GM19025 (cell line): ENCODE results near the gene AK4.

ENCODE experiments used
- ATAC-seq: cut with Tn5 transposase; IDR thresholded peaks from one replicate; pipeline ENCODE4 v1.9.1; 2021; ENCODE audit warnings: mild to moderate bottlenecking, low read depth, moderate library complexity; ENCODE audit not compliant: unreplicated experiment

Gene AK4

GRCh38 chr1:65175171-65176055 is 27.4 kb downstream of the AK4 start:
- no peak for ATAC-seq

GRCh38 chr1:65176056-65176450 is 28.1 kb downstream of the AK4 start:
- no peak for ATAC-seq

GRCh38 chr1:65176591-65176990 is 28.6 kb downstream of the AK4 start:
- ATAC-seq = no peak

- ATAC-seq = no peak
These were observed 29.5 kb downstream of the AK4 start for GRCh38 chr1:65177457-65177856.

- no peak for ATAC-seq
These were observed 30.2 kb downstream of the AK4 start for GRCh38 chr1:65178235-65178634.

DNA sequence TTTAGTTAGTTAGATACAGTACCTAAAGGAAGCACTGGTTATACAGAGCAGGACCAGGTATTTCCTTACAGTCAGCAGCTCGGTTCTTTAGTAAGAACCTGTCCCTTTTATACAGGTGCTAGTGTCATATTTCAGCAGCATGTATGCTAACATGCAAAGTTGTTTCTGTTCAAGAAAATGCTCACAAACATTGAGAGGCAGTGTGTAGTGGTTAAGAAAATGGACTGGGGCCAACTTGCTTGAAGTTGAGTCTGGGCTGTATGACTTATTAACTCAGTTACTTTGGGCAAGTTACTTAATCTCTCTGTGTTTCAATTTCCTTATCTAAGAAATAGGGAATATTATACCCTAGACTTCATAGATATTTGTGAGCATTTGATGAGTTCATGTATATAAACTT is 31.1 kb downstream of the AK4 start:
- ATAC-seq = no peak

- ATAC-seq = no peak
These were observed 33.0 kb downstream of the AK4 start for GRCh38 chr1:65180977-65181376.

- no peak for ATAC-seq
These were observed 34.8 kb downstream of the AK4 start for GRCh38 chr1:65182658-65183268.

GRCh38 chr1:65189576-65190115 is 41.6 kb downstream of the AK4 start:
- no peak for ATAC-seq

- ATAC-seq = no peak
These were observed 42.2 kb downstream of the AK4 start for GRCh38 chr1:65190229-65190628.

GRCh38 chr1:65193129-65193695 is 45.2 kb downstream of the AK4 start:
- no peak for ATAC-seq

DNA sequence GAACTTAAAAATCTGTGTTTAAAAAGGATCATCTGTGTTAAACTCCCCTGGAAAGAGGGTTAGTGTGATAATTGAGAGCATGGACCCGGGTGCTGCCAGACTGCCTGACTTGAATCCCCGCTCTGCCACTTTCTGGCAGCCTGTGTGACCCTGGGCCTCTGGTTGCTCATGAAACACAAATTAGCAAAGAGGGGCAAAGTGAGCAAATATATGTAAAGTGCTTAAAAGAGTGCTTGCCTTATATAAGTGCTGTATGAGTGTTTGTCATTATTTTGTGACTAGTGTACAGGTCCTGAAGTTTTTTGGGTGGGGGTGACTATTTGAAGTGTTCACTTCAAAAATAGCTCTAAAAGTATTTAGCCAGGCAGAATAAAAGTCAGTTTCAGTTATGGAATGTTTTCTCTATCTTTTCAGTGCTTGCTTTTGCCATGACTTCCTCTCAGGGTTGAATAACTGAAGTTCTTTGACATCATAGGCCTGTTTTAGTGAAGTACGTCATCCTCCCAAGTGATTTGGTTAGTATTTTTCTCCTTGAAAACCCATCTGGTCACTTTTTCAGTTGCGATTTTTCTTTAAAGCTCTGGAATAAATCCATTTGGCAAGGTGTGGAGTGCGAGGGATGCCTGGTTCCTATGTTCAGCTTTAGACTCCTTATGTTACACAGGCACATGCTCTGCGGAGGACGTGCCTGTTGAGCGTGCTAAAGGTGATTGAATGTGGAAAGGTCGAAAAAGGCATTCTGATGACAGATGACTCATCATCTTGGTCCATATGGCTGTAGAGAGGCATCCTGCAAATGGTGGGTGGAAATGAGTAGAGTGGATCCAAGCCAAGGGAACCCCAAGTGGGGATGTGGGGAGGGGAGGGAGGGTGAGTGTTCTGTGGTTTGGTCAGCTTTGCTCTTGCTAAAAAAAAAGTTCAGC is 47.8 kb downstream of the AK4 start:
- ATAC-seq = no peak

GRCh38 chr1:65196926-65197325 is 48.9 kb downstream of the AK4 start:
- no peak for ATAC-seq

GRCh38 chr1:65197636-65198035 is 49.6 kb downstream of the AK4 start:
- ATAC-seq = no peak

GRCh38 chr1:65198096-65198495 is 50.1 kb downstream of the AK4 start:
- no peak for ATAC-seq

- ATAC-seq = no peak
These were observed 52.4 kb downstream of the AK4 start for GRCh38 chr1:65200411-65200810.

GRCh38 chr1:65206836-65207235 is 58.8 kb downstream of the AK4 start:
- ATAC-seq = no peak

GRCh38 chr1:65207317-65207716 is 59.3 kb downstream of the AK4 start:
- ATAC-seq = peak; percentile 42

DNA sequence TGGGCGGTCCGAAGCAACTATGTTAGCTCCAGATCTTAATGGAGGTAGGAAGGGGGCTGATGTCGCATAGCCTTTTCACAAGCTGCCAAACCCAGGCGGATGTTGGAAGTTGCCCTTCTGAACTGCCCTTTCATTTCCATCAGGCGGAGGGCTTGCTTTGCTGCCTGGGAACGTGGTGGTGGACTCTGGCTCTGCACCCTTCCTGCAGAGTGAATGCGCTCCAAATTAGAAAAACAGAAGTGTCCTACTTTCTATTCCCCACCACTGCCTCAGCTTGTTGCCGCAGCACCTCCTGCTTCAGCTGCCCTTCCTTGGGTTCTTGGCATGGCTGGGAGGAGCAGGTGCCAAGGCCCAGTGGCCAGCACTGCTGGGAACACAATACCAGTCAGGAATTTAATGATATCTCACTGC is 60.6 kb downstream of the AK4 start:
- no peak for ATAC-seq
